ENCODE results near the gene SLC6A6.

DNA sequence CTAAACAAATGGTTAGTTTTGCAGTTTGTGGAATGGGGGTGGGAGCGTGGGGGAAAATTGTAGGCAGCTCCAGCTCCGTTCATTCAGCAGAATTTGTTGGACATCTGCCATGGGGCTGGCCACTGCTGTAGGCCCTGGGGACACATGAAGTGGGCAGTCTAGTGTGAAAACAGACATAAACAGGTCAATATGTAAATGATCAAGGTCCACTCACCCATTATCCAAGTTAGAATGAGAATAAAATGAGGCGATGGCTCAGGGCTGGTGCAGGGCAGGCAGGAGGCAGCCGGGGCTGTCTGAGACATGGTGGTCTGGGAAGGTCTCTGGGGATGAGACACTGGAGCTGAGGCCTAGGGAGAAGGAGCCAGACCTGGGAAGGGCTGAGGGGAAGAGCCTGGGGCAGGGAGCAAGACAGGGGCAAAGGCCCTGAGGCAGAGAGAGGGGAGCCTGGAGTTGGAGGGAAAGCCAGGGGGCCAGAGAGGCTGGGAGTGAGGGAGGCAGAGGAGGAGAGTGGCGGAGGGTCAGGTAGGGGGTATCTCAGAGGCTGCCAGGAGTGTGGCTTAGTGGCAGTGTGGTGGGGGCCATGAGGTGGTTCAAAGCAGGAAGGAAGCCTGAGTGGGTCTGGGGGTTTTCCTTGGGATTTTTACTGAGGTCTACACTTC, 6.2 kb upstream of the SLC6A6 start:
- TF ChIP-seq, protein P1, sequence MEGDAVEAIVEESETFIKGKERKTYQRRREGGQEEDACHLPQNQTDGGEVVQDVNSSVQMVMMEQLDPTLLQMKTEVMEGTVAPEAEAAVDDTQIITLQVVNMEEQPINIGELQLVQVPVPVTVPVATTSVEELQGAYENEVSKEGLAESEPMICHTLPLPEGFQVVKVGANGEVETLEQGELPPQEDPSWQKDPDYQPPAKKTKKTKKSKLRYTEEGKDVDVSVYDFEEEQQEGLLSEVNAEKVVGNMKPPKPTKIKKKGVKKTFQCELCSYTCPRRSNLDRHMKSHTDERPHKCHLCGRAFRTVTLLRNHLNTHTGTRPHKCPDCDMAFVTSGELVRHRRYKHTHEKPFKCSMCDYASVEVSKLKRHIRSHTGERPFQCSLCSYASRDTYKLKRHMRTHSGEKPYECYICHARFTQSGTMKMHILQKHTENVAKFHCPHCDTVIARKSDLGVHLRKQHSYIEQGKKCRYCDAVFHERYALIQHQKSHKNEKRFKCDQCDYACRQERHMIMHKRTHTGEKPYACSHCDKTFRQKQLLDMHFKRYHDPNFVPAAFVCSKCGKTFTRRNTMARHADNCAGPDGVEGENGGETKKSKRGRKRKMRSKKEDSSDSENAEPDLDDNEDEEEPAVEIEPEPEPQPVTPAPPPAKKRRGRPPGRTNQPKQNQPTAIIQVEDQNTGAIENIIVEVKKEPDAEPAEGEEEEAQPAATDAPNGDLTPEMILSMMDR (IDR thresholded peaks at IDR 0.05), result no peak
- TF ChIP-seq POLR2A (IDR thresholded peaks at IDR 0.05), result no peak

Measured in lower leg skin (tissue), 3 donors.